HCT116 (cell line): Measurements from ENCODE around the gene TXNDC9. TPM values are rescaled to one million over a fixed set of nuclear protein-coding genes. Genes with fewer than 3 reads are reported as not detected.

ENCODE experiments used
- ATAC-seq: fragments of 200-7000 bp; cut with Tn5 transposase; 2 replicates; pipeline ENCODE4 v1.9.1; 2020; ENCODE audit warnings: mild to moderate bottlenecking, moderate library complexity
- BruUV-seq: library from RNA; stranded (reverse); fragments of 400-500 nt; replicated peaks from 2 replicates; lab custom pipeline; 2021; lab: Mats Ljungman, UMichigan
- CTCF ChIA-PET: fragments of 300-600 bp; sonication (Branson Sonifier 250); formaldehyde crosslinking; loops from one replicate; lab custom pipeline; 2021; ENCODE audit warnings: antibody characterized with exemption; lab: Charles Lee
- POLR2A ChIA-PET: fragments of 300-600, 350-600 bp; sonication (Branson Sonifier 250); formaldehyde crosslinking; loops from one replicate; lab custom pipeline; 2021; ENCODE audit warnings: antibody characterized with exemption; lab: Charles Lee
- RAD21 ChIA-PET, 2 experiments: fragments of 300-600 bp; sonication (Branson Sonifier 250); formaldehyde crosslinking; loops; one replicate each; lab custom pipeline; 2023; ENCODE audit warnings: low total read pairs in 2 of 2; ENCODE audit not compliant: uncharacterized antibody in 2 of 2, unreplicated experiment in 2 of 2, low non-redundant PET in 1 of 2; lab: Charles Lee
- DNase-seq: peaks from one replicate; pipeline ENCODE4 v3.0.0-alpha.2; 2010; ENCODE audit warnings: low read depth, low spot score
- H2AFZ ChIP-seq: fragments of 200-600 bp; shearing (Covaris generic), sonication (generic); 2 replicates; pipeline ENCODE4 v1.6.1; 2017; ENCODE audit warnings: low read depth, mixed run types, mixed read lengths, antibody characterized with exemption, low read length; ENCODE audit not compliant: poor library complexity, severe bottlenecking
- H3K27ac ChIP-seq: 2 replicates; pipeline ENCODE4 v1.5.1; 2012; ENCODE audit warnings: low read depth, low read length
- H3K27me3 ChIP-seq: fragments of 200-600 bp; sonication (generic); 2 replicates; pipeline ENCODE4 v1.6.1; 2016; ENCODE audit warnings: mixed run types, low read length, mixed read lengths; ENCODE audit not compliant: insufficient read depth
- H3K36me3 ChIP-seq, 2 experiments: fragments of 200-500 bp in 1 of 2; fragments of 200-600 bp in 1 of 2; sonication (Bioruptor generic) in 1 of 2; sonication (generic) in 1 of 2; 2 replicates each; pipeline versions ENCODE4 v1.5.1 to v1.6.1; 2014 to 2016; ENCODE audit warnings: low read length in 2 of 2, inconsistent platforms in 1 of 2, mixed read lengths in 1 of 2, mixed run types in 1 of 2; ENCODE audit not compliant: insufficient read depth in 2 of 2, control insufficient read depth in 1 of 2
- H3K4me1 ChIP-seq, 2 experiments: fragments of 200-600 bp in 1 of 2; sonication (generic) in 1 of 2; 2 replicates each; pipeline versions ENCODE4 v1.5.1 to v1.6.1; 2012 to 2017; ENCODE audit warnings: low read length in 2 of 2, inconsistent platforms in 1 of 2, mild to moderate bottlenecking in 1 of 2, mixed read lengths in 1 of 2, mixed run types in 1 of 2, moderate library complexity in 1 of 2; ENCODE audit not compliant: insufficient read depth in 2 of 2, control insufficient read depth in 1 of 2
- H3K4me2 ChIP-seq: fragments of 200-600 bp; sonication (generic); 2 replicates; pipeline ENCODE4 v1.6.1; 2017; ENCODE audit warnings: mixed run types, low read length, mixed read lengths
- H3K4me3 ChIP-seq, 2 experiments: fragments of 200-600 bp in 1 of 2; sonication (generic) in 1 of 2; replicated peaks in 1 of 2; 2 replicates each; pipeline ENCODE4 v1.5.1; 2011 to 2016; ENCODE audit warnings: low read length in 2 of 2, control low read depth in 1 of 2, low read depth in 1 of 2, mild to moderate bottlenecking in 1 of 2, mixed read lengths in 1 of 2, mixed run types in 1 of 2
- H3K79me2 ChIP-seq: fragments of 200-600 bp; sonication (generic); 2 replicates; pipeline ENCODE4 v1.6.1; 2017; ENCODE audit warnings: mild to moderate bottlenecking, mixed run types, low read length, moderate library complexity, mixed read lengths; ENCODE audit not compliant: insufficient read depth
- H3K9ac ChIP-seq: fragments of 200-600 bp; sonication (generic); 2 replicates; pipeline ENCODE4 v1.6.1; 2016; ENCODE audit warnings: low read length, mixed read lengths
- H3K9me2 ChIP-seq: fragments of 200-600 bp; sonication (generic), shearing (Covaris generic); 2 replicates; pipeline ENCODE4 v1.6.1; 2017; ENCODE audit warnings: mixed run types, mild to moderate bottlenecking, moderate library complexity; ENCODE audit not compliant: insufficient read depth
- H3K9me3 ChIP-seq, 2 experiments: fragments of 200-500 bp in 1 of 2; fragments of 200-600 bp in 1 of 2; sonication (Bioruptor generic) in 1 of 2; sonication (generic) in 1 of 2; 2 replicates each; pipeline ENCODE4 v1.6.1; 2014 to 2017; ENCODE audit warnings: low read length in 2 of 2, mixed read lengths in 2 of 2, inconsistent platforms in 1 of 2, low read depth in 1 of 2, mild to moderate bottlenecking in 1 of 2, mixed run types in 1 of 2, moderate library complexity in 1 of 2; ENCODE audit not compliant: control insufficient read depth in 1 of 2, insufficient read depth in 1 of 2
- H4K20me1 ChIP-seq: fragments of 200-600 bp; sonication (generic), shearing (Covaris generic); 2 replicates; pipeline ENCODE4 v1.6.1; 2017; ENCODE audit warnings: mixed run types, mild to moderate bottlenecking, moderate library complexity; ENCODE audit not compliant: insufficient read depth
- CBX3 ChIP-seq: IDR thresholded peaks from 2 replicates; pipeline ENCODE4 v1.6.1; 2012; ENCODE audit warnings: low read depth
- CEBPB ChIP-seq: IDR thresholded peaks from 2 replicates; pipeline ENCODE4 v1.6.1; 2012; ENCODE audit warnings: low read depth
- EGR1 ChIP-seq: IDR thresholded peaks from 2 replicates; pipeline ENCODE4 v1.6.1; 2012; ENCODE audit warnings: low read depth
- ELF1 ChIP-seq: IDR thresholded peaks from 2 replicates; pipeline ENCODE4 v1.6.1; 2012; ENCODE audit warnings: low read depth, borderline replicate concordance
- EZH2 ChIP-seq: fragments of 200-600 bp; sonication (generic); IDR thresholded peaks from 2 replicates; pipeline ENCODE4 v1.6.1; 2017; ENCODE audit warnings: antibody characterized with exemption, mixed run types
- EZH2phosphoT487 ChIP-seq: fragments of 200-600 bp; IDR thresholded peaks from 2 replicates; pipeline ENCODE4 v1.6.1; 2018; ENCODE audit warnings: antibody characterized with exemption, borderline replicate concordance
- FOSL1 ChIP-seq: IDR thresholded peaks from 2 replicates; pipeline ENCODE4 v1.6.1; 2012; ENCODE audit warnings: low read depth
- JUND ChIP-seq: IDR thresholded peaks from 2 replicates; pipeline ENCODE4 v1.6.1; 2012
- POLR2AphosphoS5 ChIP-seq: IDR thresholded peaks from 2 replicates; pipeline ENCODE4 v1.6.1; 2011; ENCODE audit warnings: mild to moderate bottlenecking, low read depth, low read length, moderate library complexity
- RAD21 ChIP-seq: IDR thresholded peaks from 2 replicates; pipeline ENCODE4 v1.6.1; 2012; ENCODE audit warnings: low read depth, mild to moderate bottlenecking
- SIN3A ChIP-seq: IDR thresholded peaks from 2 replicates; pipeline ENCODE4 v1.6.1; 2012; ENCODE audit warnings: low read depth
- SP1 ChIP-seq: IDR thresholded peaks from 2 replicates; pipeline ENCODE4 v1.6.1; 2012; ENCODE audit warnings: low read depth
- SRF ChIP-seq: IDR thresholded peaks from 2 replicates; pipeline ENCODE4 v1.6.1; 2012; ENCODE audit warnings: low read depth
- TCF7L2 ChIP-seq: IDR thresholded peaks from 2 replicates; pipeline ENCODE4 v1.7.0; 2011; ENCODE audit warnings: borderline replicate concordance, inconsistent platforms; ENCODE audit not compliant: insufficient read depth, insufficient read length; ENCODE audit errors: extremely low read depth
- YY1 ChIP-seq: IDR thresholded peaks from 2 replicates; pipeline ENCODE4 v1.6.1; 2011; ENCODE audit warnings: low read length, low read depth, moderate library complexity, mild to moderate bottlenecking; ENCODE audit not compliant: insufficient replicate concordance; ENCODE audit errors: extremely low read depth
- ZBTB33 ChIP-seq: IDR thresholded peaks from 2 replicates; pipeline ENCODE4 v1.6.1; 2011; ENCODE audit warnings: mild to moderate bottlenecking, low read length, moderate library complexity; ENCODE audit not compliant: insufficient replicate concordance; ENCODE audit errors: extremely low read depth
- ZNF274 ChIP-seq: fragments of 200-500 bp; sonication (Bioruptor generic); IDR thresholded peaks from 2 replicates; pipeline ENCODE4 v1.6.1; 2014; ENCODE audit warnings: mild to moderate bottlenecking, low read depth, low read length, inconsistent platforms
- intact Hi-C: fragments of 100-400 bp; cut with micrococcal nuclease; formaldehyde crosslinking; loops from 2 replicates; pipeline ENCODE4 v1.10.0; 2022
- total RNA-seq: library from RNA; stranded (reverse); gene quantifications from one replicate; pipeline ENCODE4 v1.2.1, GENCODE V29; 2021; ENCODE audit not compliant: unreplicated experiment

TXNDC9 gene
- total RNA-seq, 1 experiment from 2014 or later, result 18.3 TPM

GRCh38 chr2:99299580-99299979, 36.6 kb downstream of the TXNDC9 start:
- no peaks in the 10 kb centered on the region for H3K9me3 ChIP-seq
- intact Hi-C loops, result no loop called here
- H3K27me3 ChIP-seq, result no peaks in the 10 kb centered on the region
- H3K4me3 ChIP-seq, result no peak overlapping the region
- H2AFZ ChIP-seq, result no peak overlapping the region
- H3K36me3 ChIP-seq, result peaks cover 3 to 5% of the 10 kb centered on the region in 2 experiments; a peak in 2 of 4 replicates
- H4K20me1 ChIP-seq, result no peaks in the 10 kb centered on the region
- CTCF ChIA-PET, result no interaction called here
- RAD21 ChIA-PET, result no interaction called here
- no peak overlapping the region for H3K9ac ChIP-seq
- ATAC-seq, result no peak
- DNase-seq, result no peak
- H3K27ac ChIP-seq, result no peak overlapping the region
- no peaks in the 10 kb centered on the region for H3K79me2 ChIP-seq
- POLR2A ChIA-PET, result no interaction called here
- no peaks in the 10 kb centered on the region for H3K9me2 ChIP-seq
- H3K4me2 ChIP-seq, result no peak overlapping the region
- no TSS peak for BruUV-seq
- no peaks in the 10 kb centered on the region for H3K4me1 ChIP-seq
- TF ChIP-seq EZH2phosphoT487, result no peak
- no peak for TF ChIP-seq ZBTB33
- no peak for TF ChIP-seq JUND
- no peak for TF ChIP-seq EGR1
- TF ChIP-seq SP1, result no peak

- no peaks in the 10 kb centered on the region for H3K9me3 ChIP-seq
- ChIA-PET POLR2A (no interaction called here), CTCF (no interaction called here), RAD21 (no interaction called here)
- TF ChIP-seq EZH2phosphoT487, result no peak
- TF ChIP-seq EZH2, result no peak
- no peak for TF ChIP-seq EGR1
- no peak for TF ChIP-seq ELF1
- TF ChIP-seq SIN3A, result no peak
- TF ChIP-seq YY1, result no peak
- TF ChIP-seq POLR2AphosphoS5, result no peak
- TF ChIP-seq ZNF274, result no peak
- TF ChIP-seq CBX3, result no peak
- no peak for TF ChIP-seq TCF7L2
- no peak for TF ChIP-seq RAD21
- TF ChIP-seq CEBPB, result no peak
- no peak for TF ChIP-seq SRF
- TF ChIP-seq FOSL1, result no peak
- TF ChIP-seq ZBTB33, result no peak
- H2AFZ ChIP-seq, result no peak overlapping the region
- H3K4me2 ChIP-seq, result no peak overlapping the region
- no TSS peak for BruUV-seq
- no peaks in the 10 kb centered on the region for H3K9me2 ChIP-seq
- no peaks in the 10 kb centered on the region for H3K4me1 ChIP-seq
- H3K79me2 ChIP-seq, result no peaks in the 10 kb centered on the region
- H3K36me3 ChIP-seq, result peaks cover 0 to under 1% of the 10 kb centered on the region in 2 experiments; a peak in 1 of 4 replicates
- H3K9ac ChIP-seq, result no peak overlapping the region
- intact Hi-C loops, result no loop called here
- no peaks in the 10 kb centered on the region for H3K27me3 ChIP-seq
- H3K27ac ChIP-seq, result no peak overlapping the region
- H3K4me3 ChIP-seq, result no peak overlapping the region
- DNase-seq (no peak), ATAC-seq (no peak)
- H4K20me1 ChIP-seq, result no peaks in the 10 kb centered on the region
Measured at GRCh38 chr2:99297994-99298393, 38.1 kb downstream of the TXNDC9 start.
